Upper lobe of left lung (tissue), 6 donors: ENCODE data around the gene STXBP6. TPM values are rescaled to one million over a fixed set of nuclear protein-coding genes. Genes with fewer than 3 reads are reported as not detected.

Experiments used
- ATAC-seq, 2 donors: fragments of 200-7000 bp; cut with Tn5 transposase; one replicate each; pipeline ENCODE4 v1.9.1; 2022; ENCODE audit warnings: mild to moderate bottlenecking in 2 of 2, moderate library complexity in 2 of 2; ENCODE audit not compliant: low FRiP score in 2 of 2
- DNase-seq, 2 donors: peaks; one replicate each; pipeline ENCODE4 v3.0.0-alpha.2; 2019 to 2020
- H3K27ac ChIP-seq, 4 donors: fragments of 200-600 bp; sonication (generic); one replicate each; pipeline ENCODE4 v1.5.1; 2016 to 2019
- H3K27me3 ChIP-seq, 4 donors: fragments of 200-600 bp; sonication (generic); one replicate each; pipeline ENCODE4 v1.5.1; 2017 to 2019
- H3K36me3 ChIP-seq, 4 donors: fragments of 200-600 bp; sonication (generic); one replicate each; pipeline ENCODE4 v1.5.1; 2016 to 2019
- H3K4me1 ChIP-seq, 4 donors: fragments of 200-600 bp; sonication (generic); one replicate each; pipeline ENCODE4 v1.5.1; 2018 to 2019
- H3K4me3 ChIP-seq, 4 donors: fragments of 200-600 bp; sonication (generic); one replicate each; pipeline ENCODE4 v1.5.1; 2017 to 2019; ENCODE audit warnings: mild to moderate bottlenecking in 2 of 4, moderate library complexity in 1 of 4
- H3K9me3 ChIP-seq, 4 donors: fragments of 200-600 bp; sonication (generic); one replicate each; pipeline ENCODE4 v1.5.1; 2018 to 2019
- CTCF ChIP-seq, 6 experiments: fragments of 450-650 bp in 4 of 6; fragments of 200-600 bp in 2 of 6; sonication (generic) in 2 of 6; IDR thresholded peaks; one replicate each; pipeline ENCODE4 v1.5.1; 2016 to 2019; ENCODE audit warnings: antibody characterized with exemption in 6 of 6
- EP300 ChIP-seq, 4 donors: sonication (generic); formaldehyde crosslinking; IDR thresholded peaks; one replicate each; pipeline ENCODE4 v1.5.1; 2017; ENCODE audit warnings: antibody characterized with exemption in 4 of 4, control low read depth in 2 of 4
- POLR2A ChIP-seq, 4 donors: fragments of 450-650 bp; IDR thresholded peaks; one replicate each; pipeline ENCODE4 v1.5.1; 2016 to 2017; ENCODE audit warnings: antibody characterized with exemption in 4 of 4, mild to moderate bottlenecking in 2 of 4
- POLR2AphosphoS5 ChIP-seq, 2 donors: sonication (generic); formaldehyde crosslinking; IDR thresholded peaks; one replicate each; pipeline ENCODE4 v1.5.1; 2017; ENCODE audit warnings: antibody characterized with exemption in 2 of 2
- WGBS, 2 donors: methylation state at CpG; one replicate each; pipeline ENCODE4 v1.1.5; 2017 to 2018; 5-methylcytosine and 5-hydroxymethylcytosine counted together
- total RNA-seq, 6 donors: library from RNA; depleted of rRNA in 4 of 6; stranded (reverse); fragments of >200 nt in 4 of 6; gene quantifications; one replicate each; pipeline versions ENCODE4 v1.1.0 to v1.2.1, GENCODE V29; 2016 to 2021
- donor health status: DM: no; HTN: no; CAD: no; lungs with moderate emphysema.
- donor health status: DM: no; HTN: yes; CAD: no; lungs with severe emphysema.

Gene STXBP6
- total RNA-seq, 6 donors from 2014 or later = 13.6 to 38.3 (median 23.7) TPM

- no peak for ATAC-seq
- H3K4me3 ChIP-seq = no peak overlapping the region
- peak overlapping the region in 1 of 4 donors; percentile 28 for H3K27ac ChIP-seq
- H3K4me1 ChIP-seq = peaks cover 0 to 19% (median 14%) of the 10 kb centered on the region in 4 donors
- H3K9me3 ChIP-seq = no peaks in the 10 kb centered on the region
- H3K36me3 ChIP-seq = no peaks in the 10 kb centered on the region
- H3K27me3 ChIP-seq = no peaks in the 10 kb centered on the region
- DNase-seq = no peak
- TF ChIP-seq POLR2AphosphoS5 (IDR thresholded peaks at IDR 0.05) (no peak), CTCF (IDR thresholded peaks at IDR 0.05) (no peak), EP300 (IDR thresholded peaks at IDR 0.05) (no peak), POLR2A (IDR thresholded peaks at IDR 0.05) (no peak)
Measured at GRCh38 chr14:24971255-24971654, 78.7 kb downstream of the STXBP6 start.

GRCh38 chr14:24966579-24966964 lies 83.4 kb downstream of the STXBP6 start:
- ATAC-seq (no peak), DNase-seq (no peak)
- peak overlapping the region; percentile 26 to 75 (median 64) for H3K27ac ChIP-seq
- no peak overlapping the region for H3K4me3 ChIP-seq
- H3K27me3 ChIP-seq = no peaks in the 10 kb centered on the region
- TF ChIP-seq EP300 (IDR thresholded peaks at IDR 0.05) (no peak), POLR2AphosphoS5 (IDR thresholded peaks at IDR 0.05) (no peak), CTCF (IDR thresholded peaks at IDR 0.05) (no peak), POLR2A (IDR thresholded peaks at IDR 0.05) (no peak)
- H3K9me3 ChIP-seq = no peaks in the 10 kb centered on the region
- H3K36me3 ChIP-seq = no peaks in the 10 kb centered on the region
- peaks cover 13 to 35% (median 20%) of the 10 kb centered on the region in 4 donors for H3K4me1 ChIP-seq
- 79 to 94% methylated on average over 1 of the region's 1 CpG for WGBS, 2 donors

- 26 to 28% methylated on average over 3 of the region's 3 CpGs for WGBS, 2 donors
- peak; percentile 89 to 93 for ATAC-seq
- Histone ChIP-seq H3K27ac (peak overlapping the region; percentile 60 to 77 (median 71)), H3K9me3 (no peaks in the 10 kb centered on the region), H3K4me1 (peaks cover 13 to 31% (median 20%) of the 10 kb centered on the region in 4 donors), H3K36me3 (no peaks in the 10 kb centered on the region), H3K4me3 (no peak overlapping the region), H3K27me3 (no peaks in the 10 kb centered on the region)
- TF ChIP-seq EP300 (IDR thresholded peaks at IDR 0.05) (peak in 1 of 4 donors; percentile 21), POLR2AphosphoS5 (IDR thresholded peaks at IDR 0.05) (peak in 1 of 2 donors; percentile 8), POLR2A (IDR thresholded peaks at IDR 0.05) (no peak), CTCF (IDR thresholded peaks at IDR 0.05) (no peak)
- peak in 1 of 2 donors; percentile 45 for DNase-seq
Measured at GRCh38 chr14:24965934-24966578, 83.9 kb downstream of the STXBP6 start.

- H3K36me3 ChIP-seq = no peaks in the 10 kb centered on the region
- peak overlapping the region; percentile 60 to 77 (median 71) for H3K27ac ChIP-seq
- H3K4me1 ChIP-seq = peaks cover 16 to 36% (median 23%) of the 10 kb centered on the region in 4 donors
- ATAC-seq (no peak), DNase-seq (no peak)
- H3K4me3 ChIP-seq = no peak overlapping the region
- WGBS, 2 donors = 96 to 100% methylated on average over 1 of the region's 1 CpG
- no peaks in the 10 kb centered on the region for H3K27me3 ChIP-seq
- TF ChIP-seq EP300 (IDR thresholded peaks at IDR 0.05) (no peak), POLR2AphosphoS5 (IDR thresholded peaks at IDR 0.05) (no peak), POLR2A (IDR thresholded peaks at IDR 0.05) (no peak), CTCF (IDR thresholded peaks at IDR 0.05) (no peak)
- H3K9me3 ChIP-seq = no peaks in the 10 kb centered on the region
Measured at GRCh38 chr14:24965578-24965933, 84.4 kb downstream of the STXBP6 start.

- TF ChIP-seq POLR2A (IDR thresholded peaks at IDR 0.05) = no peak
- H3K4me1 ChIP-seq = peaks cover 21 to 44% (median 30%) of the 10 kb centered on the region in 4 donors
- no peak overlapping the region for H3K4me3 ChIP-seq
- no peaks in the 10 kb centered on the region for H3K9me3 ChIP-seq
- H3K27me3 ChIP-seq = no peaks in the 10 kb centered on the region
- DNase-seq (no peak), ATAC-seq (no peak)
- H3K36me3 ChIP-seq = no peaks in the 10 kb centered on the region
- peak overlapping the region; percentile 29 to 75 (median 64) for H3K27ac ChIP-seq
- 31 to 46% methylated on average over 2 of the region's 2 CpGs for WGBS, 2 donors
Measured at GRCh38 chr14:24964591-24964990, 85.4 kb downstream of the STXBP6 start.
